GM18499 (cell line): Measurements from ENCODE around the gene CD164.
A peak's percentile ranks its signal among the peaks of the same experiment; 100 is the strongest.
"Not testable (repeated sequence)": the region's sequence is repeated elsewhere in the genome, so short reads cannot be mapped to it uniquely, and the experiment has no call there.

Source experiments
- ATAC-seq: cut with Tn5 transposase; IDR thresholded peaks from one replicate; pipeline ENCODE4 v1.9.1; 2021; ENCODE audit warnings: moderate number of reproducible peaks; ENCODE audit not compliant: insufficient read depth, unreplicated experiment

CD164 gene

GRCh38 chr6:109377717-109378116 is 4.5 kb downstream of the CD164 start:
- ATAC-seq: no peak

- no peak for ATAC-seq
Observed at GRCh38 chr6:109374326-109374892, 7.9 kb downstream of the CD164 start.

- peak; percentile 96 for ATAC-seq
Observed at GRCh38 chr6:109373762-109374161, 8.5 kb downstream of the CD164 start.

- no peak for ATAC-seq
Observed at GRCh38 chr6:109373331-109373730, 8.9 kb downstream of the CD164 start.

- no peak for ATAC-seq
Observed at GRCh38 chr6:109372130-109372529, 10.1 kb downstream of the CD164 start.

- no peak for ATAC-seq
Observed at GRCh38 chr6:109370792-109371191, 11.5 kb downstream of the CD164 start.

- no peak for ATAC-seq
Observed at GRCh38 chr6:109370336-109370735, 11.9 kb downstream of the CD164 start.

- ATAC-seq: no peak
Observed at GRCh38 chr6:109369728-109370127, 12.5 kb downstream of the CD164 start.

GRCh38 chr6:109364382-109365078 is 17.7 kb downstream of the CD164 start:
- ATAC-seq: not testable (repeated sequence)

GRCh38 chr6:109363753-109364152 is 18.5 kb downstream of the CD164 start:
- ATAC-seq: no peak

- ATAC-seq: no peak
Observed at GRCh38 chr6:109362102-109362884, 20.0 kb downstream of the CD164 start.

GRCh38 chr6:109360791-109361190 is 21.5 kb downstream of the CD164 start:
- no peak for ATAC-seq

- no peak for ATAC-seq
Observed at GRCh38 chr6:109360281-109360680, 22.0 kb downstream of the CD164 start.

GRCh38 chr6:109359248-109359647 is 23.0 kb downstream of the CD164 start:
- no peak for ATAC-seq

GRCh38 chr6:109358204-109358603 is 24.1 kb downstream of the CD164 start:
- no peak for ATAC-seq

- no peak for ATAC-seq
Observed at GRCh38 chr6:109356237-109356636, 26.0 kb downstream of the CD164 start.

- ATAC-seq: no peak
Observed at GRCh38 chr6:109351231-109352130, 30.8 kb downstream of the CD164 start.

GRCh38 chr6:109349419-109349987 is 32.8 kb downstream of the CD164 start:
- no peak for ATAC-seq

GRCh38 chr6:109348226-109348625 is 34.0 kb downstream of the CD164 start:
- no peak for ATAC-seq

GRCh38 chr6:109347779-109348178 is 34.5 kb downstream of the CD164 start:
- no peak for ATAC-seq
